Endothelial cell of umbilical vein (primary cell): ENCODE results near the gene BANK1.

Source experiments
- CTCF ChIP-seq, 2 donors: IDR thresholded peaks; 1 replicate in 1 of 2; 2 replicates in 1 of 2; pipeline ENCODE4 v1.5.1; 2011; ENCODE audit warnings: low read length in 2 of 2, mild to moderate bottlenecking in 2 of 2, moderate library complexity in 2 of 2, control low read depth in 1 of 2, inconsistent platforms in 1 of 2, low read depth in 1 of 2; ENCODE audit not compliant: insufficient read depth in 1 of 2; ENCODE audit errors: extremely low read depth in 1 of 2
- EZH2 ChIP-seq: IDR thresholded peaks from 2 replicates; pipeline ENCODE4 v1.6.1; 2012; ENCODE audit warnings: borderline replicate concordance, low read depth, mild to moderate bottlenecking, moderate library complexity, low read length, inconsistent platforms; ENCODE audit not compliant: severe bottlenecking
- MAX ChIP-seq: IDR thresholded peaks from 2 replicates; pipeline ENCODE4 v1.6.1; 2011; ENCODE audit not compliant: insufficient read depth, insufficient read length
- POLR2A ChIP-seq: IDR thresholded peaks from 2 replicates; pipeline ENCODE4 v1.6.1; 2012; ENCODE audit warnings: low read depth, mild to moderate bottlenecking, control low read depth, low read length

GRCh38 chr4:101970547-101971155 is 180.1 kb downstream of the BANK1 start:
- TF ChIP-seq CTCF (IDR thresholded peaks at IDR 0.05; ENCODE audit: extremely low read depth in 1 of 2, insufficient read depth in 1 of 2, low read depth in 1 of 2, low read length in 2 of 2): no peak
- no peak for TF ChIP-seq POLR2A
- no peak for TF ChIP-seq EZH2
- no peak for TF ChIP-seq MAX
